CD4-positive, alpha-beta T cell treated with Interleukin-15 for 1 hour (primary cell): ENCODE results near the gene DHRSX.
"Not testable (repeated sequence)": the region's sequence is repeated elsewhere in the genome, so short reads cannot be mapped to it uniquely, and the experiment has no call there.

Experiments
- DNase-seq: peaks from one replicate; pipeline ENCODE4 v3.0.0-alpha.2; 2020

DHRSX gene

GRCh38 chrX:2419418-2419817, 81.4 kb downstream of the DHRSX start:
- DNase-seq, result not testable (repeated sequence)

GRCh38 chrX:2418000-2418399, 82.8 kb downstream of the DHRSX start:
- DNase-seq, result no peak

- no peak for DNase-seq
These were observed 83.7 kb downstream of the DHRSX start for GRCh38 chrX:2416851-2417604.

GRCh38 chrX:2414384-2414783, 86.4 kb downstream of the DHRSX start:
- DNase-seq, result no peak

DNA sequence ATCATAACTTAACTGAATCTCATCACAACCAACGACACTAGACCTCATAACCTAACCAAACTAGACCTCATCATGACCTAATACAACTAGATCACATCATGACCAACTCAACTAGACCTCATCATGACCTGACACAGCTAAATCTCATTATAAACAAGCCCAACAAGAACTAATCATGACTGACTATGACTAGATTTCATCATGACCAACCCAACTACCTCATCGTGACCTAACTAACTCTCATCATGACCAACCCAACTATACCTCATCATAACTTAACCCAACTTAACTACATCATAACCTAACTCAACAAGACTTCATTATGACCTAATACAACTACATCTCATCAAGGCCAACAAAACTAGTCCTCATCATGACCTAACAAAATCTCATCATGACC, 86.8 kb downstream of the DHRSX start:
- DNase-seq, result no peak

GRCh38 chrX:2412131-2412530, 88.6 kb downstream of the DHRSX start:
- no peak for DNase-seq

- no peak for DNase-seq
These were observed 90.3 kb downstream of the DHRSX start for GRCh38 chrX:2410279-2411020.

- no peak for DNase-seq
These were observed 91.0 kb downstream of the DHRSX start for GRCh38 chrX:2409796-2410195.

DNA sequence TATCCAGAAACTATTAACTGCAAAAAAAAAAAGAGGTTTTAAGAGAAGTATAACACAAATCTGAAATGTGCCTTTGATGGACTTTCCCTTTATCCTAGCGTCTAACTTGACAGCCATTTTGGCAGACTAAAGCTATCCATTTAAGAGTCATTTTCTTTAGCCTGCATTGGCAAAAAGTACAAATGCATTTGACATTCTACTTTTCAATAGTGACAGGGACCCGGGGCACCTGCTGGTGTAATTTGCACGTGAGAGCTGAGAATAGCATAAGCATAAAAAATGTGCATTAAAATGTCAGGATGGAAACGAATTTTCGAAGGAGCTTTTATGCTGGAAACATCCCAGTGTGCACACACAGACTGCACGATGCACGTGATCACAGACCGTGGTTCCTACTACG, 91.9 kb downstream of the DHRSX start:
- DNase-seq, result no peak

DNA sequence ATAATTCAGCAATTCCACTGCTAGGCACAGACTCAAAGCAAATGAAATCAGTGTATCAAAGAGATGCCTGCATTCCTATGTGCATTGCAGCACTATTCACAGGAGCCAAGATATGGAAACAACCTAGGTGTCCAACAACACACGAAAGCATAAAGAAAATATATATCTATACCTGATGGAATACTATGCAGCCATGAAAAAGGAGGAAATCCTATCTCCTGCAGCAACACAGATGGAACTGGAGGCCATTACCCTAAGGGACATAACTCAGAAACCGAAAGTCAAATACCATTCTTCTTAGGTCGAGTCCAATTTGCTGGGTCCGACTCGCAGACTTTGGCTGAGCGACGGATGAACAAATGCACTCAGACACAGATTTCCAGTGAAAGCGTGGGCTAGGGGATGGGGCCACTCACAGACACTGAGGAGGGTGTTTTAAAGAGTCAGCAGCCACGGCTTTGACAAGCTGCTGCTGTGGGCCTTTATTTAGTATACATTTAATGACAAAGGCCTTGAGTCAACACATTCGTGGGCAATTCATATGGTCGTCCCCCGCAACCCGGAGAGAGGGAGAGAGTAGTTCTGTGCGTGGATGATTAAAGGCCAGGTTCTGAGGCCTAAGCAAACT, 93.8 kb downstream of the DHRSX start:
- DNase-seq, result no peak

DNA sequence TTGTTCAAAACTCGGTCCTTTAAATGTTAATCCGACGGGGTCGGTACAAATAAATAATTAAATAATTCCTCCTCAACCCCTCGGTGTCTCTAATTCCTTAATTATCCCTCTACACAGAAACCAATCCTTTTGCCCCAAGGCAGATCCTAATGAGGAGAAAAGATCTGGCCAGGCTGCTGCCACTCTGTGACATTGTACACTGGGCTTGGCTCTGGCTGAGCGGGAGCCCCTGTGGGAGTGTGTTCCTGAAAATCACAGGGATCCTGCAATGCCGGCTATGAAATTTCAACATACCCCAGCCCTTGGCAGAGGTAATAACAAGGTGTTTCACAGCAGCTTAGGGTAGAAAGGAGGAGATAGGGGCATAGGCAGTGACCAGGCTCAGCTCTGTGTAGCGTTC, 96.0 kb downstream of the DHRSX start:
- no peak for DNase-seq

GRCh38 chrX:2402361-2402690, 98.5 kb downstream of the DHRSX start:
- no peak for DNase-seq

GRCh38 chrX:2401590-2402360, 99.0 kb downstream of the DHRSX start:
- no peak for DNase-seq

DNA sequence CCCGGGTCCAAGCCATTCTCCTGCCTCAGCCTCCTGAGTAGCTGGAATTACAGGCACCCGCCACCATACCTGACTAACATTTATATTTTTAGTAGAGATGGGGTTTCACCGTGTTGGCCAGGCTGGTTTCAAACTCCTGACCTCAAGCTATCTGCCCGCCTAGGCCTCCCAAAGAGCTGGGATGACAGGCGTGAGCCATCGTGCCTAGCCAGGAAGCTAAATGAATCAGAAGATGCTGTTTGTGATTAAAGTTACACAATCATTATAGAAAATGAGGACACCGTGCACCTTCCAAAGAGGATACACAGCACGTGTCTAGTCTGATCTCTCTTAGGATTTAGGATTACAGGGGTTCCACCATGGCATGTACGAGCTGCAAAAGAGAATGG, 99.6 kb downstream of the DHRSX start:
- DNase-seq, result no peak

DNA sequence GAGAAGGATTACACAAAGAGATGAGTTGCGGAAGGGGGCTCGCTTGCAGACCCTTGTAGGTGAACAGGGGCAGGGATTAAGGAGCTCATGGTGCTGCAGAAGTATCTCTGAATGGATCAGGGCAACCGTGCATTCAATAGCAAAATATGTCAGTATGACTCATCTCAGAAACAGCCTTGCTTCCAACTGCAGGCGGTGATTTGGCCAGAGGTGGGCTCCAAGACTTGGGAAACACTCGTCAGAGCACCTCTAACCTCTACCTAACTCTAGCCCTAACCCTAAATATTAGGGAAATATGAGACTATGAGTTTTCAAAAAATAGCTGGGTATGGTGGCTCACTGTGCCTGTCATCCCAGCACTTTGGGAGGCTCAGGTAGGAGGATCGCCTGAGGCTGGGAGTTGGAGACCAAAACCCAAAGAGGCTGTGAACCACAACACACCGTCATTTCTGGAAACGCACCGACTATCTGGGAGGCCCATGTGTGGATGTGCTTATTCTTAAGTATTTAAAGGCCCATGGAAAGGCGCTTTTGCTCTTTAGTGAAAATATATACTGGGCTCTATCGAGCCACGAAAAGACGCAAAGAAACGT, 102.6 kb downstream of the DHRSX start:
- DNase-seq, result no peak

- DNase-seq, result no peak
These were observed 103.3 kb downstream of the DHRSX start for GRCh38 chrX:2397229-2398063.

DNA sequence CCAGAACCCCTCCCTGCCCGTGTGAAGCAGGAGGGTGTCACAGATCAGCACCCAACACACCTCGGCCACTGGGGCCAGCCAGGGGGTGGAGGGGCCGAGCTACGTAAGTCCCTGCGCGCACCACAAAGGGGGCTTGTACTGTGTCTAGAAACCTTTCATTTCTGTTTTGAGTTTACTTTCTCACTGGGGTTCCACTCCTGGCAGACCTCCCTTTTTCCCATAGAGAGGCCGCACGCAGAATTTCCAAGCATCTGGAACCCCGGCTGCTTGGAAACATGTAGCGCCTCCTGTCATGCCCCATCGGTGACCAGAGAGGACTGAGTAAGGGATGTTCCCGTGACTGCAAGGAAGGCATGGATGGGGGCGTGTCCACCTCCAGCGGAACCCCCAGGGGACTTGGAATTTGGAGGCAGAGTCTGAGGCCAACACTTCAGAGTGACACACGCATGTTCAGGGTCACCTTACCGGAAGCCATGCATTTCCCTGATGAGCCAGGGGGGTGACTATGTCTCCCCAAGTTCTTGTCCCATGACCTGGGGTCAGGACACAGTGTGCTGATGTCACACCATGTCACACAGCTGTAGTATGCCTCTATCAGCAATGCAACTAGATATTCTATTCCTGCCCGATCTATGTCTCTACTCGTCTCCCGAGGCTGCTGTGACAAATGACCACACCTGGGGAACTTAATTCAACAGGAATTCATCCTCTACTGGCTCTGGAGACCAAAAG, 105.3 kb downstream of the DHRSX start:
- DNase-seq, result no peak

DNA sequence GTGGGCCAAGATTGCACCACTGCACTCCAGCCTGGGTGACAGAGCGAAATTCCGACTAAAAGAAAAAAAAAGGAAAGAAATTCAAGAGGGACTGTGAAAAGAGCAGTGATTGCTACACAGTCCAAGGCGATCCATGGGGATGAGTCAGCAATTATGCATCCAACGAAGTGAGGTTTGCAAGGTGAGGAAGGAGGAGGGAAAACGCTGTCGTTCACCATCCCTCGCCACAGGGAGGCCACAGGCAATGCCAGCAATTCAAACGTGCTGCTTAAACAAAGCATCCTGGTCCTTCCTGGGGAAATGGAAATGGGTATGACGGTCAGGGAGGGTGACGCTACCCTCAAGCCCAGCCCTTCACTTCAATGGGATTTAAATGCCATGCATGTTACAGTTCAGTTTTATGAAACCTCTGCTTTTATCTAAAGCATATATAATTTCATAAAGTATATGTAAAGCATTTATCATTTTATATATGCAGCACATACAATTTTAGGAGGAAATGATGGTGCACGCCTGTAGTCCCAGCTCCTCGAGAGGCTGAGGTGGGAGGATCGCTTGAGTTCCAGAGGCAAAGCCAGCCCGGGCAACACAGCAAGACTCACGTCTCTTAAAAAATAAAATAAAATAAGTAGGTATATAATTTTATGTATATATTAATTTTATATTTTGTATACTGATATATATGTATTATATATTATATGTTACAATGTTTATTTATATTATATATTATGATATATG, 108.7 kb downstream of the DHRSX start:
- no peak for DNase-seq

- no peak for DNase-seq
These were observed 110.0 kb downstream of the DHRSX start for GRCh38 chrX:2390754-2391153.

DNA sequence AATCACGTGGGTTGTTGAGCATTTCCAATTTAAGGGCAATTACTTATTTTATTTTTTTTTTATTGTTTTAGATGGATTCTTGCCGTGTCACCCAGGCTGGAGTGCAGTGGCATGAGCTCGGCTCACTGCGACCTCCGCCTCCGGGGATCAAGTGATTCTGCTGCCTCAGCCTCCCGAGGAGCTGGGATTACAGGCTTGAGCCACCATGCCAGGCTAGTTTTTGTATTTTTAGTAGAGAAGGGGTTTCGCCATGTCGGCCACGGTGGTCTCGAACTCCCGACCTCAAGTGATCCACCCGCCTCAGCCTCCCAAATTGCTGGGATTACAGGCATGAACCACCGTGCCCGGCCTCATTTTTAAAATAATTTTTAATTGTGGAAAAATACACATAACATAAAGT, 111.0 kb downstream of the DHRSX start:
- not testable (repeated sequence) for DNase-seq

- no peak for DNase-seq
These were observed 111.5 kb downstream of the DHRSX start for GRCh38 chrX:2389324-2389723.
